H1 (cell line): Measurements from ENCODE around the gene UVRAG. TPM values are rescaled to one million over a fixed set of nuclear protein-coding genes. Genes with fewer than 3 reads are reported as not detected.

Source experiments
- MAFK ChIP-seq: IDR thresholded peaks from 2 replicates; pipeline ENCODE4 v1.6.1; 2012; ENCODE audit warnings: low read depth, mild to moderate bottlenecking, improper control_type of control experiment, low read length
- polyA plus RNA-seq, 7 experiments: library from polyadenylated mRNA; depleted of rRNA in 3 of 7; stranded (reverse) in 5 of 7; unstranded in 2 of 7; fragments of >200 nt in 5 of 7; fragments of 200-250 nt in 2 of 7; gene quantifications; 1 replicate in 5 of 7; 2 replicates in 1 of 7; 4 replicates in 1 of 7; pipeline versions ENCODE4 v1.2.1 to v1.2.3, GENCODE V29; 2011 to 2013; ENCODE audit warnings: missing spikeins in 2 of 7, mixed read lengths in 2 of 7
- total RNA-seq: library from RNA; stranded (reverse); fragmentation: NEBNext Ultra II Directional; extraction: Animal tissue kit (Norgen Biotek cat#: 25700); gene quantifications from 2 replicates; pipeline ENCODE4 v1.2.1, GENCODE V29; 2021

UVRAG gene
- total and polyA plus RNA-seq, 2 of the 8 experiments (the other 6 are each of a cell fraction or from before 2014, with no cell fraction given) = 5.5 to 14.7 TPM

DNA sequence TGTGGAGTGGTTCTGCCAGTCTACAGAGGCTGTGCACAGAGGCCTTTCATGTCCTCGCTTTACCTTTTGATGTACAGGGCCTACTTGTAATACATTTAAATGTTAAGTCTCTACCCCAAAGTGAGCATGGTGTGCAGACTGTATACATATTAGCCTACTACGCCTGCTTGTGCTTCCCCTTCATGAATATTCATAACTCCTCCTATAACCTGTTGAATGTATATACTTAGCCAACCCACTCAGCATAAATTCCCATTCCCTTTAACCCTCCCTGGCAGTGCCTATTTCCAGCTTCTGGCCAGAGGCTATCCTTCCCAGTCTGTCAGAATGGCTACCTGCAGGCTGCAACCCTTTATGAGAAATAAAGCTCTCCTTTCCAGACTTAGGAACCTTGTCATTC, 275.2 kb downstream of the UVRAG start (continued):
- no peak for TF ChIP-seq MAFK
